ENCODE data around the gene CLEC4C. TPM values are rescaled to one million over a fixed set of nuclear protein-coding genes. Genes with fewer than 3 reads are reported as not detected.

Gene CLEC4C
- total and polyA plus RNA-seq, 2 of the 8 experiments (the other 6 are each of a cell fraction or from before 2014, with no cell fraction given), result 0.76 TPM; not detected in 1

DNA sequence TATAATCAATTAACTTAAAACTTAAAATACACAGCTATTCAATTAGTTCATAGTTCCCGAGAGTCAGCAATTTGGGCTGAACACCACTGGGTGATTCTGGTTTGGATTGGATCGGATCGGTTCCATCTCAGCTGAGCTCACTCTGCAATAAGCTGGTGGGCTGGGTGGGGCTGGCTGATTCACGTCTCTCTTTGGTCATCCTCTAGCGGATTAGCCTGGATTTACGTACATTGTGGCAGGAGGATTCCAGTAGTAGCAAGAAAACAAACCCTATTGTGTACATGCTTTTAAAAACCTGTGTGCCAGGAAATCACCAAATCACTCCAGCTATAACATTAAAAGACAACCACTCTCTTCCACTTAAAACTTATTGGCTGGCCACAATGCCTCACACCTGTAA is 3.2 kb upstream of the CLEC4C start:
- FAIRE-seq (peak; percentile 32), DNase-seq (ENCODE audit: low read depth in 1 of 2, low spot score in 2 of 2) (no peak)
- H3K36me3 ChIP-seq (ENCODE audit: control insufficient read depth in 2 of 4, insufficient read depth in 4 of 4, low read length in 3 of 4), result no peaks in the 10 kb centered on the region
- peaks cover 0 to 3% of the 10 kb centered on the region in 2 experiments; a peak in 1 of 4 replicates for H3K9me3 ChIP-seq (ENCODE audit: insufficient read depth in 2 of 2, low read depth in 1 of 2, low read length in 1 of 2)
- H3K14ac ChIP-seq (ENCODE audit: insufficient read length), result no peak overlapping the region
- no peak overlapping the region; the same call in 1 of the 2 replicates for H2BK5ac ChIP-seq (ENCODE audit: low read depth, low read length)
- H2AK5ac ChIP-seq (ENCODE audit: low read depth, low read length), result peak overlapping the region; percentile 11; the same call in 1 of the 2 replicates
- H3K56ac ChIP-seq (replicated peaks; ENCODE audit: insufficient read length, low read depth, low read length), result no peak overlapping the region
- H3K79me2 ChIP-seq (ENCODE audit: control insufficient read depth in 1 of 2, insufficient read depth in 2 of 2, low read length in 2 of 2), result no peaks in the 10 kb centered on the region
- peaks cover 0 to 3% (median 0%) of the 10 kb centered on the region in 4 experiments; a peak in 1 of 7 replicates for H3K4me1 ChIP-seq (replicated peaks in 1 of 4; ENCODE audit: control insufficient read depth in 3 of 4, insufficient read depth in 4 of 4, low read length in 3 of 4)
- H3K79me1 ChIP-seq (ENCODE audit: low read depth, low read length), result no peaks in the 10 kb centered on the region
- H3K27me3 ChIP-seq (replicated peaks in 1 of 4; ENCODE audit: control insufficient read depth in 3 of 4, extremely low read depth in 1 of 4, insufficient read depth in 3 of 4, low read length in 3 of 4), result no peaks in the 10 kb centered on the region
- TF ChIP-seq RBBP5 (IDR thresholded peaks at IDR 0.05; ENCODE audit: borderline replicate concordance, low read depth, low read length), result no peak
- no peak overlapping the region for H3K4me3 ChIP-seq (ENCODE audit: extremely low read depth in 1 of 4, insufficient read depth in 2 of 4, low read depth in 3 of 4, low read length in 4 of 4)
- H3K27ac ChIP-seq (ENCODE audit: low read depth, low read length), result no peak overlapping the region
- H3K9ac ChIP-seq (replicated peaks in 1 of 4; ENCODE audit: extremely low read depth in 1 of 4, low read depth in 3 of 4, low read length in 3 of 4), result no peak overlapping the region
- no peak overlapping the region for H3K23ac ChIP-seq (ENCODE audit: insufficient read length)
- H2BK15ac ChIP-seq (ENCODE audit: low read length), result 0 out of 2 replicates have a peak overlapping the region, but pooled peaks have one; percentile 12
- 83% methylated on average over 6 of the region's 6 CpGs; no CpG with 5 or more reads in 1 of the 2 experiments for WGBS, 2 experiments (ENCODE audit: extremely low coverage in 1 of 2, insufficient coverage in 1 of 2, insufficient read length in 1 of 2, insufficient replicate concordance in 2 of 2, low coverage in 1 of 2, low lambda C conversion rate in 2 of 2, missing lambda C conversion rate in 1 of 2)
- no peak overlapping the region for H4K8ac ChIP-seq (ENCODE audit: extremely low read depth, insufficient read depth, low read length)
- H2BK12ac ChIP-seq (ENCODE audit: low read depth, low read length), result peak overlapping the region; percentile 75; the same call in 1 of the 2 replicates
- H3K4ac ChIP-seq (replicated peaks; ENCODE audit: insufficient read length, low read depth, low read length), result no peak overlapping the region
- CTCF ChIA-PET (ENCODE audit: partially characterized antibody), result interaction anchor here (0.6 to 3.1 kb wide), 5 partner anchors 29 to 972 kb away, joined by 3 to 10 read pairs (median 3); no protein-coding TSS in a partner anchor
- no peak overlapping the region for H3K4me2 ChIP-seq (ENCODE audit: insufficient read depth in 1 of 2, low read depth in 2 of 2, low read length in 2 of 2)
- H4K5ac ChIP-seq (ENCODE audit: insufficient read length, low read depth, low read length), result no peak overlapping the region
- H4K91ac ChIP-seq (replicated peaks; ENCODE audit: insufficient read length, low read length), result no peak overlapping the region
- no peaks in the 10 kb centered on the region for H3K23me2 ChIP-seq (ENCODE audit: low read depth, low read length)
- POLR2A ChIA-PET (ENCODE audit: partially characterized antibody), result interaction anchor here (0.9 to 1.5 kb wide), 3 partner anchors 9 to 49 kb away, joined by 3 to 4 read pairs (median 4); no protein-coding TSS in a partner anchor
- 0 out of 2 replicates have a peak overlapping the region, but pooled peaks have one; percentile 23 for H2BK20ac ChIP-seq (ENCODE audit: low read length)
- no peak overlapping the region for H2BK120ac ChIP-seq (replicated peaks; ENCODE audit: low read depth, low read length)
- H4K20me1 ChIP-seq (replicated peaks in 1 of 2; ENCODE audit: control insufficient read depth in 1 of 2, insufficient read depth in 2 of 2, low read length in 2 of 2), result no peaks in the 10 kb centered on the region
- no peak overlapping the region for H2AFZ ChIP-seq (ENCODE audit: low read length)
- no peak overlapping the region for H3K18ac ChIP-seq (ENCODE audit: extremely low read depth, low read length)
